ENCODE data around the gene OPCML.

OPCML gene

GRCh38 chr11:133166662-133167061 lies 365.6 kb downstream of the OPCML start:
- no peak for DNase-seq

GRCh38 chr11:133164986-133165385 lies 367.3 kb downstream of the OPCML start:
- DNase-seq, result no peak

GRCh38 chr11:133163463-133164419 lies 368.6 kb downstream of the OPCML start:
- peak; percentile 82 for DNase-seq

- no peak for DNase-seq
Measured at GRCh38 chr11:133162227-133162626, 370.1 kb downstream of the OPCML start.

GRCh38 chr11:133160754-133161153 lies 371.5 kb downstream of the OPCML start:
- no peak for DNase-seq

GRCh38 chr11:133156986-133157745 lies 375.1 kb downstream of the OPCML start:
- DNase-seq, result no peak

- DNase-seq, result no peak
Measured at GRCh38 chr11:133154781-133155180, 377.5 kb downstream of the OPCML start.

GRCh38 chr11:133154076-133154475 lies 378.2 kb downstream of the OPCML start:
- DNase-seq, result no peak

- DNase-seq, result no peak
Measured at GRCh38 chr11:133153031-133153430, 379.3 kb downstream of the OPCML start.

GRCh38 chr11:133149698-133150097 lies 382.6 kb downstream of the OPCML start:
- DNase-seq, result no peak

GRCh38 chr11:133147625-133148024 lies 384.7 kb downstream of the OPCML start:
- DNase-seq, result no peak

GRCh38 chr11:133146697-133147306 lies 385.5 kb downstream of the OPCML start:
- no peak for DNase-seq

GRCh38 chr11:133137939-133138338 lies 394.4 kb downstream of the OPCML start:
- DNase-seq, result no peak

- DNase-seq, result no peak
Measured at GRCh38 chr11:133137270-133137669, 395.0 kb downstream of the OPCML start.

- no peak for DNase-seq
Measured at GRCh38 chr11:133136376-133136775, 395.9 kb downstream of the OPCML start.

GRCh38 chr11:133134314-133135173 lies 397.8 kb downstream of the OPCML start:
- peak; percentile 80 for DNase-seq

GRCh38 chr11:133133606-133134005 lies 398.7 kb downstream of the OPCML start:
- DNase-seq, result no peak

- DNase-seq, result no peak
Measured at GRCh38 chr11:133133050-133133449, 399.3 kb downstream of the OPCML start.

GRCh38 chr11:133127741-133128140 lies 404.6 kb downstream of the OPCML start:
- no peak for DNase-seq

GRCh38 chr11:133123796-133124195 lies 408.5 kb downstream of the OPCML start:
- DNase-seq, result no peak

GRCh38 chr11:133123366-133123765 lies 408.9 kb downstream of the OPCML start:
- DNase-seq, result no peak

- DNase-seq, result no peak
Measured at GRCh38 chr11:133122256-133122655, 410.0 kb downstream of the OPCML start.
